ENCODE results near the gene ZMYND8.

DNA sequence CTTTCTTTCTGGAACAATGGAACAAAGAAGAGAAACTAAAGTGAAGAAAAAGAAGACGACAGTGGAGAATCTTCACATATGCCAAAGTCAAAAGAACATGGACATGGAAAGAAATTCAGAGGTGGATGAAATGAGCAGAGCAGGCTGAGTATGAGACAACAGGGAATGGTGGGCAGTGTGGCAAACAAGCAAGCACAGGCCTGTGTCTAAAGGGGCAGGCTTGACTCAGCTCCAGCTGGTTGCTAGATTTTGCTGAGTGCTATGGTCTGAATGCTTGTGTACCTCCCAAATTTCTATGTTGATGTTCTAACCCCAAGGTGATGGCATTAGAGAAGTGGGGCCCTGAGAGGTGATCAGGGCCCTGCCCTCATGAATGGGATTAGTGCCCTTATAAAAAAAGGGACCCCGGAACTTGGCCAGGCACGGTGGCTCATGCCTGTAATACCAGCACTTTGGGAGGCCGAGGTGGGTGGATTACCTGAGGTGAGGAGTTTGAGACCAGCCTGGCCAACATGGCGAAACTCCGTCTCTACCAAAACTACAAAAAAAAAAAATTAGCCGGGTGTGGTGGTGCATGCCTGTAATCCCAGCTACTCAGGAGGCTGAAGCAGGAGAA lies 49.6 kb downstream of the ZMYND8 start:
- TF ChIP-seq ZNF837 (tag by site-specific recombination; IDR thresholded peaks at IDR 0.05) (no peak), HOXD13 (CRISPR knock-in tag; IDR thresholded peaks at IDR 0.05; ENCODE audit: borderline replicate concordance) (no peak), ZNF350 (tag by site-specific recombination; IDR thresholded peaks at IDR 0.05) (no peak), BCL11A (tag by site-specific recombination; IDR thresholded peaks at IDR 0.05; ENCODE audit: low read depth) (no peak), ZNF830 (tag by site-specific recombination; IDR thresholded peaks at IDR 0.05; ENCODE audit: low read depth) (no peak), ZNF660 (tag by site-specific recombination; IDR thresholded peaks at IDR 0.05) (no peak), YY1 (tag by site-specific recombination; IDR thresholded peaks at IDR 0.05) (no peak), YY2 (tag by site-specific recombination; IDR thresholded peaks at IDR 0.05) (no peak)
- TF ChIP-seq, protein P1, sequence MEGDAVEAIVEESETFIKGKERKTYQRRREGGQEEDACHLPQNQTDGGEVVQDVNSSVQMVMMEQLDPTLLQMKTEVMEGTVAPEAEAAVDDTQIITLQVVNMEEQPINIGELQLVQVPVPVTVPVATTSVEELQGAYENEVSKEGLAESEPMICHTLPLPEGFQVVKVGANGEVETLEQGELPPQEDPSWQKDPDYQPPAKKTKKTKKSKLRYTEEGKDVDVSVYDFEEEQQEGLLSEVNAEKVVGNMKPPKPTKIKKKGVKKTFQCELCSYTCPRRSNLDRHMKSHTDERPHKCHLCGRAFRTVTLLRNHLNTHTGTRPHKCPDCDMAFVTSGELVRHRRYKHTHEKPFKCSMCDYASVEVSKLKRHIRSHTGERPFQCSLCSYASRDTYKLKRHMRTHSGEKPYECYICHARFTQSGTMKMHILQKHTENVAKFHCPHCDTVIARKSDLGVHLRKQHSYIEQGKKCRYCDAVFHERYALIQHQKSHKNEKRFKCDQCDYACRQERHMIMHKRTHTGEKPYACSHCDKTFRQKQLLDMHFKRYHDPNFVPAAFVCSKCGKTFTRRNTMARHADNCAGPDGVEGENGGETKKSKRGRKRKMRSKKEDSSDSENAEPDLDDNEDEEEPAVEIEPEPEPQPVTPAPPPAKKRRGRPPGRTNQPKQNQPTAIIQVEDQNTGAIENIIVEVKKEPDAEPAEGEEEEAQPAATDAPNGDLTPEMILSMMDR (tag by site-specific recombination; IDR thresholded peaks at IDR 0.05): no peak
- TF ChIP-seq, protein P2, sequence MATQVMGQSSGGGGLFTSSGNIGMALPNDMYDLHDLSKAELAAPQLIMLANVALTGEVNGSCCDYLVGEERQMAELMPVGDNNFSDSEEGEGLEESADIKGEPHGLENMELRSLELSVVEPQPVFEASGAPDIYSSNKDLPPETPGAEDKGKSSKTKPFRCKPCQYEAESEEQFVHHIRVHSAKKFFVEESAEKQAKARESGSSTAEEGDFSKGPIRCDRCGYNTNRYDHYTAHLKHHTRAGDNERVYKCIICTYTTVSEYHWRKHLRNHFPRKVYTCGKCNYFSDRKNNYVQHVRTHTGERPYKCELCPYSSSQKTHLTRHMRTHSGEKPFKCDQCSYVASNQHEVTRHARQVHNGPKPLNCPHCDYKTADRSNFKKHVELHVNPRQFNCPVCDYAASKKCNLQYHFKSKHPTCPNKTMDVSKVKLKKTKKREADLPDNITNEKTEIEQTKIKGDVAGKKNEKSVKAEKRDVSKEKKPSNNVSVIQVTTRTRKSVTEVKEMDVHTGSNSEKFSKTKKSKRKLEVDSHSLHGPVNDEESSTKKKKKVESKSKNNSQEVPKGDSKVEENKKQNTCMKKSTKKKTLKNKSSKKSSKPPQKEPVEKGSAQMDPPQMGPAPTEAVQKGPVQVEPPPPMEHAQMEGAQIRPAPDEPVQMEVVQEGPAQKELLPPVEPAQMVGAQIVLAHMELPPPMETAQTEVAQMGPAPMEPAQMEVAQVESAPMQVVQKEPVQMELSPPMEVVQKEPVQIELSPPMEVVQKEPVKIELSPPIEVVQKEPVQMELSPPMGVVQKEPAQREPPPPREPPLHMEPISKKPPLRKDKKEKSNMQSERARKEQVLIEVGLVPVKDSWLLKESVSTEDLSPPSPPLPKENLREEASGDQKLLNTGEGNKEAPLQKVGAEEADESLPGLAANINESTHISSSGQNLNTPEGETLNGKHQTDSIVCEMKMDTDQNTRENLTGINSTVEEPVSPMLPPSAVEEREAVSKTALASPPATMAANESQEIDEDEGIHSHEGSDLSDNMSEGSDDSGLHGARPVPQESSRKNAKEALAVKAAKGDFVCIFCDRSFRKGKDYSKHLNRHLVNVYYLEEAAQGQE (tag by site-specific recombination; IDR thresholded peaks at IDR 0.05): no peak
- TF ChIP-seq, protein P3, sequence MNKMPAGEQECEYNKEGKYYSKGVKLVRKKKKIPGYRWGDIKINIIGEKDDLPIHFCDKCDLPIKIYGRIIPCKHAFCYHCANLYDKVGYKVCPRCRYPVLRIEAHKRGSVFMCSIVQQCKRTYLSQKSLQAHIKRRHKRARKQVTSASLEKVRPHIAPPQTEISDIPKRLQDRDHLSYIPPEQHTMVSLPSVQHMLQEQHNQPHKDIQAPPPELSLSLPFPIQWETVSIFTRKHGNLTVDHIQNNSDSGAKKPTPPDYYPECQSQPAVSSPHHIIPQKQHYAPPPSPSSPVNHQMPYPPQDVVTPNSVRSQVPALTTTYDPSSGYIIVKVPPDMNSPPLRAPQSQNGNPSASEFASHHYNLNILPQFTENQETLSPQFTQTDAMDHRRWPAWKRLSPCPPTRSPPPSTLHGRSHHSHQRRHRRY (tag by site-specific recombination; IDR thresholded peaks at IDR 0.05): no peak
- TF ChIP-seq, protein P4, sequence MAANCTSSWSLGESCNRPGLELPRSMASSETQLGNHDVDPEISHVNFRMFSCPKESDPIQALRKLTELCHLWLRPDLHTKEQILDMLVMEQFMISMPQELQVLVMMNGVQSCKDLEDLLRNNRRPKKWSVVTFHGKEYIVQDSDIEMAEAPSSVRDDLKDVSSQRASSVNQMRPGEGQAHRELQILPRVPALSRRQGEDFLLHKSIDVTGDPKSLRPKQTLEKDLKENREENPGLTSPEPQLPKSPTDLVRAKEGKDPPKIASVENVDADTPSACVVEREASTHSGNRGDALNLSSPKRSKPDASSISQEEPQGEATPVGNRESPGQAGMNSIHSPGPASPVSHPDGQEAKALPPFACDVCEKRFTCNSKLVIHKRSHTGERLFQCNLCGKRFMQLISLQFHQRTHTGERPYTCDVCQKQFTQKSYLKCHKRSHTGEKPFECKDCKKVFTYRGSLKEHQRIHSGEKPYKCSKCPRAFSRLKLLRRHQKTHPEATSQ (tag by site-specific recombination; IDR thresholded peaks at IDR 0.05): no peak

All from HEK293 (cell line).